HPDE6-E6E7 (cell line): ENCODE data around the gene CLIP2.
"Not testable (repeated sequence)": the region's sequence is repeated elsewhere in the genome, so short reads cannot be mapped to it uniquely, and the experiment has no call there.

ENCODE experiments used
- DNase-seq: peaks from one replicate; pipeline ENCODE4 v3.0.0; 2011; ENCODE audit warnings: missing footprints; ENCODE audit errors: extremely low spot score

CLIP2 gene

GRCh38 chr7:74289018-74289658 lies at the start of gene CLIP2:
Gene CLIP2, plus strand, starts transcription at chr7:74289407. Its CDS starts 28,140 bp downstream, at chr7:74317547.
- DNase-seq = peak; percentile 73

GRCh38 chr7:74240482-74240881 lies 48.7 kb upstream of the CLIP2 start:
- DNase-seq = no peak

- no peak for DNase-seq
Observed at GRCh38 chr7:74242122-74242443, 47.1 kb upstream of the CLIP2 start.

- no peak for DNase-seq
Observed at GRCh38 chr7:74246497-74246896, 42.7 kb upstream of the CLIP2 start.

DNA sequence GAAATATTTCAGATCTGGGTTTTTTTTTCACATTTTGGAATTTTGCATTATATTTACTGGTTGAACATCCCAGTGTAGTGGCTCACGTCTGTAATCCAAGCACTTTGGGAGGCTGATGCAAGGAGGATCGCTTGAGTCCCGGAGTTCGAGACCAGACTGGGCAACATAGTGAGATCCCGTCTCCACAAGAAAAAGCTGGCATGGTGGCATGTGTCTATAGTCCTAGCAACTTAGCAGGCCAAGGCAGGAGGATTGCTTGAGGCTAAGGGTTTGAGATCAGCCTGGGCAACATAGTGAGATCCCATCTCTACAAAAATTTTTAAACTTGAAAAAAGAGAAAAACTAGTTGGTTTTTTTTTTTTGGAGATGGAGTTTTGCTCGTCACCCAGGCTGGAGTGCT lies 41.1 kb upstream of the CLIP2 start:
- no peak for DNase-seq

DNA sequence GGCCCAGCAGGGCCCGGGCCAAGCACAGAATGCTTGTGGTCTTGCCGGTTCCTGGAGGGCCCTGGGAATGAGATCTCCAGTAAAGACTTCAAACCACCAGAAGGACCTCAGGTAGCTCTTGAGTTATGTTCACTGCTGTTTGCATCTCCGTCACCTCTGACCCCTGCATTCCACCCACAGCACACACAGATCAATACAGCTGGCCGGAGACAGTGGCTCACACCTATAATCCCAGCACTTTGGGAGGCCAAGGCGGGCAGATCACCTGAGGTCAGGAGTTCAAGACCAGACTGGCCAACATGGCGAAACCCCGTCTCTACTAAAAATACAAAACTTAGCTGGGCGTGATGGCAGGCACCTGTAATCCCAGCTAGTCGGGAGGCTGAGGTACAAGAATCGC lies 40.1 kb upstream of the CLIP2 start:
- not testable (repeated sequence) for DNase-seq

DNA sequence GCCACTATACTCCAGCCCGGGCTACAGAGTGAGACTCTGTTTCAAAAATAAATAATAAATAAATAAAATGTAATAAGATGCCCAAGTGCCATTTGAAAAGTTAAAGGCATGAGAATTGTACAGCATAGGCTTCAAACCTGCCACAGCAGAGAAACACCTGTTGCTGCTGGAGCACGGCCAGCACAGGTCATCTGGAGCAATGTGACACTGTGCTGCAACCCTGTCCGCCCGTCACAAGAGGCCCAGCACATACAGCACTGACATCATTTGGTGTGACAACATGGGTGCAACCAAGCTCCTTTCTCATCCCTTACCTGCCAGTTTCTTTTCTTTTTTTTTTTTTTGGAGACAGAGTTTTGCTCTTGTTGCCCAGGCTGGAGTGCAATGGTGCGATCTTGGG lies 36.3 kb upstream of the CLIP2 start:
- DNase-seq = no peak

DNA sequence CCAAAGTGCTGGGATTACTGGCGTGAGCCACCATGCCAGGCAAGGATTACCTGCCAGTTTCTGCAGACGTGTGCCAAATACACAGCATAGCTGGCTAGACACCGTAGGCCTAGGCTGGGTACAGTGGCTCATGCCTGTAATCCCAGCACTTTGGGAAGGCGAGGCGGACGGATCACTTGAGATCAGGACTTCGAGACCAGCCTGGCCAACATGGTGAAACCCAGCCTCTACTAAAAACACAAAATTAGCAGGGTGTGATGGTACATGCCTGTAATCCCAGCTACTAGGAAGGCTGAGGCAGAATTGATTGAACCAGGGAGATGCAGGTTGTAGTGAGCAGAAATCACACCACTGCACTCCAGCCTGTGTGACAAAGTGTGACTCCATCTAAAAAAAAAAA lies 35.9 kb upstream of the CLIP2 start:
- no peak for DNase-seq

GRCh38 chr7:74253835-74254128 lies 35.4 kb upstream of the CLIP2 start:
- DNase-seq = no peak

- peak; percentile 97 for DNase-seq
Observed at GRCh38 chr7:74254129-74254857, 34.9 kb upstream of the CLIP2 start, which contains the start of gene RFC2. Gene RFC2, minus strand, starts transcription at chr7:74254399. Its CDS starts 16 bp downstream, at chr7:74254383.

GRCh38 chr7:74254858-74255379 lies 34.3 kb upstream of the CLIP2 start:
- no peak for DNase-seq

GRCh38 chr7:74255461-74255860 lies 33.7 kb upstream of the CLIP2 start:
- DNase-seq = not testable (repeated sequence)

DNA sequence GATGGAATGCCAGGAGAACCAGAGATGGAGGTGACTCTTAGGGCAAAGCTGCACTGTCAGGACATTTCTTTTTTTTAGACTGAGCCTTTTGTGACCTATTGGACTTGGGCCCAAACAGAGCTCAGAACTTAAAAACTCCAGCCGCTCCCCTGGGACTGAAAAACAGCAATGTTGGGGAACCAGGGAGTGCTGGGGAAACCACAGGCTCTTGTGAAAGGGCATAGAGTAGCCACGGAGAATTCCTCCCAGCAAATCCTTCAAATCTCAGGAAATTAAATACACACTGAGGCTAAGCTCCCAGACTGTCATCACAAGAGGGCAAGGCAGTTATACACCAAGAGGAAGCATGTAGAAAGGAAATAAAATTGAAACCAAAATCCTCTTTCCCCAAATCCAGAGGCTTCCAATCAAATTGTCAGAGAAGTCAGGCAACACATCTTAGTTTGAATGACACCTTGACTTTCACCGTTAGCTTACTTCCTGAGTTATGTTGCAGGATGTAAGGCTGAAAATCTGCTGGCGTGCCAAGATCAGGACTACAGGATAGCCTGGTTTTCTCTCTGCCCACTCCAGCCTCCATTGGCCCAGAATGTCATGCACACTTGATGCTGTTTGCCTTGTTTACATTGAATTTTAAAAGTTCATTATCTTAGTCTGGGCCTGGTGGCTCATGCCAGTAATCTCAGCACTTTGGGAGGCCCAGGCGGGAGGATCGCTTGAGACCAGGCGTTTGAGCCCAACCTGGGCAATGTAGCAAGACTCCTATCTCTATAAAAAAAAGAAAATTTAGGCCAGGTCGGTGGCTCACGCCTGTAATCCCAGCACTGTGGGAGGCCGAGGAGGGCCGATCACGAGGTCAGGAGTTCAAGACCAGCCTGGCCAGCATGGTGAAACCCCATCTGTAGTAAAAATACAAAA lies 32.5 kb upstream of the CLIP2 start:
- DNase-seq = no peak

- no peak for DNase-seq
Observed at GRCh38 chr7:74258639-74259038, 30.6 kb upstream of the CLIP2 start.

- DNase-seq = no peak
Observed at GRCh38 chr7:74262639-74263398, 26.4 kb upstream of the CLIP2 start.

GRCh38 chr7:74263399-74264120 lies 25.6 kb upstream of the CLIP2 start:
- no peak for DNase-seq

DNA sequence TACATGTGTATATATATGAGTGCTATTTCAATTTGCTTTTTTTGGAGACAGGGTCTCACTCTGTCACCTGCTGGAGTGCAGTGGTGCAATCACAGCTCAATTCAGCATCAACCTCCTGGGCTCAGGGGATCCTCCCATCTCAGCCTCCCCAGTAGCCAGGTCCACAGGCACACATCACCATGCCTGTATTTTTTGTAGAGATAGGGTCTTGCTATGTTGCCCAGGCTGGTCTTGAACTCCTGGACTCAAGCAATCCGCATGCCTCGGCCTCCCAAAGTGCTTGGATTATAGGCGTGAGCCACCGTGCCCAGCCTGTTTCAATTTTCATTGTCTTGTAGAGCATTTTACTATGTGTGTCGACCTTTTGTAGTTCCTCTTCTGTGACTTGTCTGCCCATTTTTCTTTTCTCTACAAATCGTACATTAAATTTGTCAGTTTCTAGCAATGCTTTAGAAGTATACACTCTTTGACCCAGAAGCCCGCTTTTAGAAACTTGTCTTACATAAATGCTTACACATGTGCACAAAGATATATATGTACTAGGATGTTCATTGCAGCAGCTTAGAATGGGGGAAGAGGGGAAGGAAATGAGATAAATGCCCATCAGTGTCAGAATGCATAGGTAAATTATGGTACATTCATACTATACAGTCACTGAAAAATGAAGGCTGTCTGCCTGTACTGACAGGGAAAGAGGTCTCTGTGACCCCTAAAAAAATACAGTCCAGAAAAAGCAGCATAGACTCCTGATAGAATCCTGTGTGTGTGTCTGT lies 22.8 kb upstream of the CLIP2 start:
- DNase-seq = no peak

- DNase-seq = no peak
Observed at GRCh38 chr7:74267756-74268565, 21.2 kb upstream of the CLIP2 start.

DNA sequence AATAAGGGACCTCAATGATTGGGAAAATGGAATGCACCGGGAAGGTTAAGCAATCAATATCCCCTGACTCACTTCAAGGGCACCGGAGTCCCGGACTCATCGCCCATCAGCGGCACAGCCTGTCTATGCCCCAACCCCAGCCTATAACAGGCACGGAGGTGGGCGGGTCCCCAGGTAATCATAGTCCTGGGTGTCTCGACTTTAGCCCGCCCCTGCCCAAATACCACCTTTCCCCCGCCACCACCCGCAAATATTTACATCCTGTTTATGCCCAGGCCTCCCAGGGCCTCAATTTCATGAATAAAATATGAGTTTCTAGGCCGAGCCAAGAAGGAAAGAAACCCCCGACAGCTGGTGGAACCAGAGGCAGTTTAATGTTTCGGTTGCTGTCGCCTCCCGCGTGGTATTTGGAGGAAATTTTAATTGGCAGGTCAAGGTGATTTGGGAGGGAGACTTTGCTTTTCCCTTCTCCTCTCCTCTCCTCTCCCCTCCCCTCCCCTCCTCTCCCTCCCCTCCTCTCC lies 19.4 kb upstream of the CLIP2 start:
- DNase-seq = no peak
